Activated T-cell treated with anti-CD3 and anti-CD28 coated beads, Interleukin-2, amount 50 U/mL, for 1 hour (primary cell): Measurements from ENCODE around the gene TDRD7.
"Not testable (repeated sequence)": the region's sequence is repeated elsewhere in the genome, so short reads cannot be mapped to it uniquely, and the experiment has no call there.

Experiments
- DNase-seq: peaks from one replicate; pipeline ENCODE4 v3.0.0-alpha.2; 2020

Gene TDRD7

GRCh38 chr9:97427885-97428284 is 16.0 kb downstream of the TDRD7 start:
- DNase-seq = no peak

GRCh38 chr9:97430316-97431043 is 18.6 kb downstream of the TDRD7 start:
- DNase-seq = no peak

GRCh38 chr9:97431044-97431441 is 19.1 kb downstream of the TDRD7 start:
- DNase-seq = no peak

- no peak for DNase-seq
These were observed 19.8 kb downstream of the TDRD7 start for GRCh38 chr9:97431549-97432143.

GRCh38 chr9:97437051-97437600 is 25.2 kb downstream of the TDRD7 start:
- no peak for DNase-seq

GRCh38 chr9:97438257-97438656 is 26.4 kb downstream of the TDRD7 start:
- no peak for DNase-seq

GRCh38 chr9:97438666-97439065 is 26.8 kb downstream of the TDRD7 start:
- no peak for DNase-seq

GRCh38 chr9:97440160-97440559 is 28.3 kb downstream of the TDRD7 start:
- no peak for DNase-seq

GRCh38 chr9:97441729-97442128 is 29.8 kb downstream of the TDRD7 start:
- DNase-seq = no peak

GRCh38 chr9:97445119-97445701 is 33.3 kb downstream of the TDRD7 start:
- no peak for DNase-seq

- DNase-seq = no peak
These were observed 35.1 kb downstream of the TDRD7 start for GRCh38 chr9:97447001-97447400.

GRCh38 chr9:97453573-97453972 is 41.7 kb downstream of the TDRD7 start:
- not testable (repeated sequence) for DNase-seq

GRCh38 chr9:97456841-97457240 is 44.9 kb downstream of the TDRD7 start:
- DNase-seq = not testable (repeated sequence)

- no peak for DNase-seq
These were observed 47.4 kb downstream of the TDRD7 start for GRCh38 chr9:97459326-97459725.

- no peak for DNase-seq
These were observed 50.3 kb downstream of the TDRD7 start for GRCh38 chr9:97462159-97462558.

- DNase-seq = no peak
These were observed 51.0 kb downstream of the TDRD7 start for GRCh38 chr9:97462914-97463313.

GRCh38 chr9:97468658-97469448 is 57.0 kb downstream of the TDRD7 start:
- peak; percentile 38 for DNase-seq

- no peak for DNase-seq
These were observed 58.2 kb downstream of the TDRD7 start for GRCh38 chr9:97470076-97470475.

GRCh38 chr9:97473717-97474116 is 61.8 kb downstream of the TDRD7 start:
- DNase-seq = no peak

- DNase-seq = no peak
These were observed 62.6 kb downstream of the TDRD7 start for GRCh38 chr9:97474372-97474925.

- DNase-seq = no peak
These were observed 63.2 kb downstream of the TDRD7 start for GRCh38 chr9:97475059-97475458.

GRCh38 chr9:97478301-97478981 is 66.5 kb downstream of the TDRD7 start:
- no peak for DNase-seq
